B cell (primary cell): ENCODE measurements around the gene HLX.
A peak's percentile ranks its signal among the peaks of the same experiment; 100 is the strongest.

ENCODE experiments used
- EZH2 ChIP-seq: IDR thresholded peaks from 2 replicates; pipeline ENCODE4 v1.6.1; 2012; ENCODE audit warnings: borderline replicate concordance, low read depth, mild to moderate bottlenecking, moderate library complexity, low read length; ENCODE audit not compliant: insufficient read depth, poor library complexity, severe bottlenecking
- TF ChIP-seq, protein P1 (sequence below): fragments of 200-600 bp; IDR thresholded peaks from one replicate; pipeline ENCODE4 v1.8.0; 2022; ENCODE audit warnings: antibody characterized with exemption, mild to moderate bottlenecking

- TF ChIP-seq, protein P1, sequence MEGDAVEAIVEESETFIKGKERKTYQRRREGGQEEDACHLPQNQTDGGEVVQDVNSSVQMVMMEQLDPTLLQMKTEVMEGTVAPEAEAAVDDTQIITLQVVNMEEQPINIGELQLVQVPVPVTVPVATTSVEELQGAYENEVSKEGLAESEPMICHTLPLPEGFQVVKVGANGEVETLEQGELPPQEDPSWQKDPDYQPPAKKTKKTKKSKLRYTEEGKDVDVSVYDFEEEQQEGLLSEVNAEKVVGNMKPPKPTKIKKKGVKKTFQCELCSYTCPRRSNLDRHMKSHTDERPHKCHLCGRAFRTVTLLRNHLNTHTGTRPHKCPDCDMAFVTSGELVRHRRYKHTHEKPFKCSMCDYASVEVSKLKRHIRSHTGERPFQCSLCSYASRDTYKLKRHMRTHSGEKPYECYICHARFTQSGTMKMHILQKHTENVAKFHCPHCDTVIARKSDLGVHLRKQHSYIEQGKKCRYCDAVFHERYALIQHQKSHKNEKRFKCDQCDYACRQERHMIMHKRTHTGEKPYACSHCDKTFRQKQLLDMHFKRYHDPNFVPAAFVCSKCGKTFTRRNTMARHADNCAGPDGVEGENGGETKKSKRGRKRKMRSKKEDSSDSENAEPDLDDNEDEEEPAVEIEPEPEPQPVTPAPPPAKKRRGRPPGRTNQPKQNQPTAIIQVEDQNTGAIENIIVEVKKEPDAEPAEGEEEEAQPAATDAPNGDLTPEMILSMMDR, result peak; percentile 80
- TF ChIP-seq EZH2, result no peak
Observed at GRCh38 chr1:220873868-220874655, 5.2 kb upstream of the HLX start.
